WTC11 (cell line): ENCODE data around the gene HRAS.

Source experiments
- CTCF ChIP-seq: fragments of 200-600 bp; IDR thresholded peaks from 2 replicates; pipeline ENCODE4 v1.8.0; 2022; ENCODE audit warnings: antibody characterized with exemption
- ELF4 ChIP-seq: sonication (generic); formaldehyde crosslinking; IDR thresholded peaks from 2 replicates; pipeline ENCODE4 v1.8.1; 2022; ENCODE audit warnings: low read depth, mild to moderate bottlenecking, moderate library complexity, missing genetic modification reagents
- FOXK1 ChIP-seq: sonication (generic); formaldehyde crosslinking; IDR thresholded peaks from 2 replicates; pipeline ENCODE4 v1.8.0; 2022; ENCODE audit warnings: mild to moderate bottlenecking, moderate library complexity, missing genetic modification reagents
- GABPB1 ChIP-seq: sonication (generic); formaldehyde crosslinking; IDR thresholded peaks from 2 replicates; pipeline ENCODE4 v1.8.1; 2023; ENCODE audit warnings: mild to moderate bottlenecking, missing genetic modification reagents
- KAT7 ChIP-seq: sonication (generic); formaldehyde crosslinking; IDR thresholded peaks from 2 replicates; pipeline ENCODE4 v1.8.1; 2023; ENCODE audit warnings: missing genetic modification reagents, mild to moderate bottlenecking, borderline replicate concordance
- NR3C1 ChIP-seq: sonication (generic); formaldehyde crosslinking; conservative IDR thresholded peaks from 2 replicates; pipeline ENCODE4 v1.8.1; 2023; ENCODE audit warnings: low read depth, mild to moderate bottlenecking, missing genetic modification reagents
- SMAD3 ChIP-seq: sonication (generic); formaldehyde crosslinking; IDR thresholded peaks from 2 replicates; pipeline ENCODE4 v1.8.0; 2022; ENCODE audit warnings: missing genetic modification reagents, mild to moderate bottlenecking, borderline replicate concordance
- SP1 ChIP-seq: sonication (generic); formaldehyde crosslinking; conservative IDR thresholded peaks from 2 replicates; pipeline ENCODE4 v1.8.1; 2022; ENCODE audit warnings: missing genetic modification reagents
- STAT6 ChIP-seq: sonication (generic); formaldehyde crosslinking; conservative IDR thresholded peaks from 2 replicates; pipeline ENCODE4 v1.8.1; 2023; ENCODE audit warnings: mild to moderate bottlenecking, low read depth, missing genetic modification reagents, moderate library complexity
- USF2 ChIP-seq: sonication (generic); formaldehyde crosslinking; IDR thresholded peaks from 2 replicates; pipeline ENCODE4 v1.8.1; 2023; ENCODE audit warnings: mild to moderate bottlenecking, missing genetic modification reagents, moderate library complexity
- ZNF138 ChIP-seq: sonication (generic); formaldehyde crosslinking; conservative IDR thresholded peaks from 2 replicates; pipeline ENCODE4 v1.8.1; 2022; ENCODE audit warnings: mild to moderate bottlenecking, moderate library complexity, missing genetic modification reagents
- TF ChIP-seq, protein P1 (sequence below): sonication (generic); formaldehyde crosslinking; IDR thresholded peaks from 2 replicates; pipeline ENCODE4 v1.8.1; 2023; ENCODE audit warnings: mild to moderate bottlenecking, moderate library complexity, missing genetic modification reagents
- TF ChIP-seq, protein P2 (sequence below): sonication (generic); formaldehyde crosslinking; IDR thresholded peaks from 2 replicates; pipeline ENCODE4 v1.8.1; 2022; ENCODE audit warnings: low read depth, mild to moderate bottlenecking, moderate library complexity, missing genetic modification reagents, borderline replicate concordance
- TF ChIP-seq, protein P3 (sequence below): fragments of 250-450 bp; sonication (Bioruptor Pico); IDR thresholded peaks from 2 replicates; pipeline ENCODE4 v1.9.0; 2021; ENCODE audit warnings: mild to moderate bottlenecking

GRCh38 chr11:575313-575995, 40.1 kb upstream of the HRAS start:
- TF ChIP-seq SP1 (CRISPR knock-in tag) (no peak; the same call in 1 of the 2 replicates), SMAD3 (CRISPR knock-in tag) (no peak), FOXK1 (0 out of 2 replicates have a peak, but pooled peaks have one; percentile 21), NR3C1 (CRISPR knock-in tag) (no peak), GABPB1 (0 out of 2 replicates have a peak, but pooled peaks have one; percentile 26), CTCF (no peak), ELF4 (CRISPR knock-in tag) (no peak), USF2 (CRISPR knock-in tag) (no peak), ZNF138 (CRISPR knock-in tag) (no peak), STAT6 (CRISPR knock-in tag) (no peak), KAT7 (CRISPR knock-in tag) (no peak)
- TF ChIP-seq, protein P1, sequence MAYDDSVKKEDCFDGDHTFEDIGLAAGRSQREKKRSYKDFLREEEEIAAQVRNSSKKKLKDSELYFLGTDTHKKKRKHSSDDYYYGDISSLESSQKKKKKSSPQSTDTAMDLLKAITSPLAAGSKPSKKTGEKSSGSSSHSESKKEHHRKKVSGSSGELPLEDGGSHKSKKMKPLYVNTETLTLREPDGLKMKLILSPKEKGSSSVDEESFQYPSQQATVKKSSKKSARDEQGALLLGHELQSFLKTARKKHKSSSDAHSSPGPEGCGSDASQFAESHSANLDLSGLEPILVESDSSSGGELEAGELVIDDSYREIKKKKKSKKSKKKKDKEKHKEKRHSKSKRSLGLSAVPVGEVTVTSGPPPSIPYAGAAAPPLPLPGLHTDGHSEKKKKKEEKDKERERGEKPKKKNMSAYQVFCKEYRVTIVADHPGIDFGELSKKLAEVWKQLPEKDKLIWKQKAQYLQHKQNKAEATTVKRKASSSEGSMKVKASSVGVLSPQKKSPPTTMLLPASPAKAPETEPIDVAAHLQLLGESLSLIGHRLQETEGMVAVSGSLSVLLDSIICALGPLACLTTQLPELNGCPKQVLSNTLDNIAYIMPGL (CRISPR knock-in tag): 0 out of 2 replicates have a peak, but pooled peaks have one; percentile 35
- TF ChIP-seq, protein P2, sequence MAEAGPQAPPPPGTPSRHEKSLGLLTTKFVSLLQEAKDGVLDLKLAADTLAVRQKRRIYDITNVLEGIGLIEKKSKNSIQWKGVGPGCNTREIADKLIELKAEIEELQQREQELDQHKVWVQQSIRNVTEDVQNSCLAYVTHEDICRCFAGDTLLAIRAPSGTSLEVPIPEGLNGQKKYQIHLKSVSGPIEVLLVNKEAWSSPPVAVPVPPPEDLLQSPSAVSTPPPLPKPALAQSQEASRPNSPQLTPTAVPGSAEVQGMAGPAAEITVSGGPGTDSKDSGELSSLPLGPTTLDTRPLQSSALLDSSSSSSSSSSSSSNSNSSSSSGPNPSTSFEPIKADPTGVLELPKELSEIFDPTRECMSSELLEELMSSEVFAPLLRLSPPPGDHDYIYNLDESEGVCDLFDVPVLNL (CRISPR knock-in tag): no peak
- TF ChIP-seq, protein P3, sequence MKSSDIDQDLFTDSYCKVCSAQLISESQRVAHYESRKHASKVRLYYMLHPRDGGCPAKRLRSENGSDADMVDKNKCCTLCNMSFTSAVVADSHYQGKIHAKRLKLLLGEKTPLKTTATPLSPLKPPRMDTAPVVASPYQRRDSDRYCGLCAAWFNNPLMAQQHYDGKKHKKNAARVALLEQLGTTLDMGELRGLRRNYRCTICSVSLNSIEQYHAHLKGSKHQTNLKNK (CRISPR knock-in tag): no peak
